ENCODE results near the gene PRPH.
A peak's percentile ranks its signal among the peaks of the same experiment; 100 is the strongest.

Gene PRPH

DNA sequence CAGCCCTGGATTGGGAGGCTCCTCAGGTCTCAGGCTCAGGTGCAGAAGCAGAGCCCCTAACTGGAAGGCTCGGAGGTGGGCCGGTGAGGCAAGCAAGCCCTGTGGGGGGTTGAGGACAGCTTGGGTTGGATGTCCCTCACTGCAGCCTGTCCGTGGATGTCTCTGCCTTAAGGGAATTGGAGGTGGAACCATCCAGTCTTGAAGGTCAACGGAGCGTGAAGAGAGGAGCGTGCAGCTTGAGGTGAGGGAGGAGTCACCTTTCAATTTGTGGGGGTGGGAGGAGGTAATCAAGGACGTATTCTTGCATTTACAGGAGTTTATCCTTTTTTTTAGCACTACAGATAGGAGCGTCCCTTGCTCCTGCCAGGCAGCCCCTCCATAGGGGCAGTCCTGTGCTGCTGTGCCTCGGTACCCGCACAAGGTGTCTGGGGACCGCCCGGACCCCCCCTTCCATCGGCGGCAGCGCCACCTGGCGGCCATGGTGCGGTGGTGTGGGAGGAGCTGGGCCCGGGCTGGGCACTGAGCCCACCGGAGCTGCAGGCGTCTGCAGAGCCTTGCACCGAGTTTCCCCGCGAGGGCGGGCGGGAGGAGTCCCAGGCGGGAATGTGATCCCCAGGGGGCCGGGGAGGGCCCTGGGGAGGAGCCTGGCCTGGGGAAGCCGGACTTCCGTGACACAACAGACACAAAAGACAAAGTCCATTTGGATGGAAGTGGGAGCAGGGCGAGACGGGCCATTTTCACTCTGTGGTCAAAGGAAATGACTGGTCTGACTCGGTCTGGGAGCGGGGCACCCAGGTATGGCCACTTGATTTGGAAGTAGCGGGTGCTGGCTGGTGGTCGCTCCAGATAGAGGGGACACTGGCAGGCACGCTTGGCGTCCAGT is 52.6 kb downstream of the PRPH start:
- DNase-seq, result peak; percentile 95
